Endometrial microvascular endothelial cells (primary cell): ENCODE results near the gene XIRP2. TPM values are rescaled to one million over a fixed set of nuclear protein-coding genes. Genes with fewer than 3 reads are reported as not detected.
"Not testable (repeated sequence)": the region's sequence is repeated elsewhere in the genome, so short reads cannot be mapped to it uniquely, and the experiment has no call there.

Source experiments
- in situ Hi-C: cut with HindIII; loops from 2 replicates; pipeline ENCODE4 v1.10.0; 2017; ENCODE audit warnings: low sequenced_read_pairs, low pct_unique_long_range_greater_than_20kb; ENCODE audit errors: inconsistent ontology term
- total RNA-seq: library from RNA; depleted of rRNA; stranded (reverse); fragments of >200 nt; gene quantifications from one replicate; pipeline ENCODE4 v1.2.3, GENCODE V29; 2015; ENCODE audit errors: inconsistent ontology term

XIRP2 gene
- total RNA-seq, 1 donor from 2014 or later = not detected

GRCh38 chr2:167253025-167253424 is 364.7 kb downstream of the XIRP2 start:
- in situ Hi-C loops = no loop called here

- in situ Hi-C loops = no loop called here
These were observed 366.4 kb downstream of the XIRP2 start for GRCh38 chr2:167254721-167255120.

- in situ Hi-C loops = no loop called here
These were observed 370.4 kb downstream of the XIRP2 start for GRCh38 chr2:167258712-167259111.

- in situ Hi-C loops = no loop called here
These were observed 376.1 kb downstream of the XIRP2 start for GRCh38 chr2:167264380-167264779.

GRCh38 chr2:167265004-167265403 is 376.7 kb downstream of the XIRP2 start:
- in situ Hi-C loops = no loop called here

GRCh38 chr2:167265722-167266121 is 377.4 kb downstream of the XIRP2 start:
- in situ Hi-C loops = no loop called here

- in situ Hi-C loops = not testable (repeated sequence)
These were observed 380.0 kb downstream of the XIRP2 start for GRCh38 chr2:167268245-167268644.

- in situ Hi-C loops = no loop called here
These were observed 383.7 kb downstream of the XIRP2 start for GRCh38 chr2:167271932-167272331.

- in situ Hi-C loops = no loop called here
These were observed 386.8 kb downstream of the XIRP2 start for GRCh38 chr2:167275046-167275445.

- in situ Hi-C loops = no loop called here
These were observed 391.5 kb downstream of the XIRP2 start for GRCh38 chr2:167279810-167280209.

- in situ Hi-C loops = no loop called here
These were observed 398.9 kb downstream of the XIRP2 start for GRCh38 chr2:167287212-167287611.

GRCh38 chr2:167289651-167290410 is 401.6 kb downstream of the XIRP2 start:
- in situ Hi-C loops = no loop called here

- in situ Hi-C loops = no loop called here
These were observed 404.3 kb downstream of the XIRP2 start, which contains the start of gene B3GALT1 for GRCh38 chr2:167292430-167293171. Gene B3GALT1, plus strand, starts transcription at chr2:167293001.

GRCh38 chr2:167293172-167293781 is 405.0 kb downstream of the XIRP2 start:
- in situ Hi-C loops = no loop called here

GRCh38 chr2:167293943-167294775 is 405.9 kb downstream of the XIRP2 start:
- in situ Hi-C loops = no loop called here

GRCh38 chr2:167294776-167295140 is 406.5 kb downstream of the XIRP2 start:
- in situ Hi-C loops = no loop called here

- in situ Hi-C loops = no loop called here
These were observed 409.0 kb downstream of the XIRP2 start for GRCh38 chr2:167297292-167297691.

GRCh38 chr2:167298017-167298416 is 409.7 kb downstream of the XIRP2 start:
- in situ Hi-C loops = no loop called here
